OCI-LY3 (cell line): ENCODE measurements around the gene SLC6A9.

ENCODE experiments used
- H2AFZ ChIP-seq: fragments of 200-600, 300-600 bp; shearing (Covaris generic); 2 replicates; pipeline ENCODE4 v1.6.0; 2014; ENCODE audit warnings: antibody characterized with exemption, low read depth, low read length
- H3K27ac ChIP-seq: fragments of 200-600, 300-600 bp; sonication (generic); 2 replicates; pipeline ENCODE4 v1.5.1; 2014; ENCODE audit warnings: mild to moderate bottlenecking, low read length, moderate library complexity, mixed read lengths
- H3K27me3 ChIP-seq: fragments of 200-600, 300-600 bp; sonication (generic); 2 replicates; pipeline ENCODE4 v1.6.1; 2014; ENCODE audit warnings: low read depth, low read length, mixed read lengths
- H3K36me3 ChIP-seq: fragments of 200-600, 300-600 bp; sonication (generic); replicated peaks from 2 replicates; pipeline ENCODE3; 2014; ENCODE audit warnings: low read depth, low read length, mixed read lengths
- H3K4me1 ChIP-seq: fragments of 300-600, 200-600 bp; sonication (generic); 2 replicates; pipeline ENCODE4 v1.6.1; 2014; ENCODE audit warnings: low read length, mixed read lengths
- H3K4me2 ChIP-seq: fragments of 200-600, 300-600 bp; sonication (generic); 2 replicates; pipeline ENCODE4 v1.6.1; 2014; ENCODE audit warnings: low read length, mixed read lengths
- H3K4me3 ChIP-seq: fragments of 300-600, 200-600 bp; sonication (generic); 2 replicates; pipeline ENCODE4 v1.5.1; 2014; ENCODE audit warnings: antibody characterized with exemption, mild to moderate bottlenecking, low read length, moderate library complexity
- H3K79me2 ChIP-seq: fragments of 300-600, 200-600 bp; shearing (Covaris generic); 2 replicates; pipeline ENCODE4 v1.6.1; 2014; ENCODE audit warnings: mild to moderate bottlenecking, low read length, mixed read lengths
- H3K9ac ChIP-seq: fragments of 300-600, 200-600 bp; shearing (Covaris generic); 2 replicates; pipeline ENCODE4 v1.6.0; 2014; ENCODE audit warnings: mild to moderate bottlenecking, low read length, moderate library complexity
- H3K9me3 ChIP-seq: fragments of 200-600, 300-600 bp; shearing (Covaris generic); 2 replicates; pipeline ENCODE4 v1.6.1; 2014; ENCODE audit warnings: low read length, mixed read lengths; ENCODE audit not compliant: insufficient read depth
- H4K20me1 ChIP-seq: fragments of 200-600, 300-600 bp; sonication (generic); 2 replicates; pipeline ENCODE4 v1.6.1; 2016; ENCODE audit warnings: low read length, mixed read lengths; ENCODE audit not compliant: insufficient read depth
- EZH2phosphoT487 ChIP-seq: fragments of 200-600 bp; shearing (Covaris generic); IDR thresholded peaks from 2 replicates; pipeline ENCODE4 v1.6.1; 2018; ENCODE audit warnings: antibody characterized with exemption, mixed run types, low read depth
- TF ChIP-seq, protein P1 (sequence below): fragments of 200-600, 300-600 bp; sonication (generic); IDR thresholded peaks from 2 replicates; pipeline ENCODE4 v1.5.1; 2014; ENCODE audit warnings: antibody characterized with exemption, low read length, low read depth

SLC6A9 gene

DNA sequence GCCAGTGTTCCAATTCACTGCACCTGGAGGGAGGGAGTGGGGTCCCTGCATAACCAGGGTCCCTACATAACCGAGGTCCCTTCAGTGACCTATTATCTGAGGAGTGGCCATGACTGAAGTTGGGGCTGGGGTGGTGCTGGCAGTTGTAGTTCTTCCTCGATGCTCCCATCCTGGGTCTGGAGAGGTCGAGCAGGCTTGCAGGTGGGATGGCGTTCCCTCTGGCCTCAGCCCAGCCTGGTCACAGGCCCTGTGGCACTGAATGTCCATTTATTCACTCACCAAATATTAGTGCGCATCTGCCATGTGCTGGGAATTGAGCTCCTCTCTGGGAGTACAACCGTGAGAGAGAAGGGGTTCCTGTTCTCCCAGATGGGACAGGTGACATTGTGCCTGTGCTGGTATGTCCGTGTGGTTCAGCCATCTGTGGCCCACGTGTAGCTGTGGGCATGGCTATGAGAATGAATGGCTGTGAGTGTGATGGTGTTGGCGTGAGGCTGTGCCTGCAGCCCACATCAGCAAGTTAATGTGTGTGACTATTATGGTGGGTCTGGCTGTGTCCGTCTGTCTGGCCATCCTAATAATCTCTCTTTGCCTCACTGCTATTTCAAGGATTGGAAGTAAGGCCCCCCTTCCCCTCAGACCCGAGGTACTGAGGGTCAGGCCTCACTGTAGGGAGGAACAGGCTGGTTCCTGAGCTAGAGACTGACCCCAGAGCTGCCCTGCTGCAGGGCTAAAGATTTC lies 3.9 kb upstream of the SLC6A9 start:
- no peaks in the 10 kb centered on the region for H3K9me3 ChIP-seq
- H3K4me3 ChIP-seq: no peak overlapping the region
- H4K20me1 ChIP-seq: no peaks in the 10 kb centered on the region
- no peak overlapping the region for H3K27ac ChIP-seq
- H3K9ac ChIP-seq: no peak overlapping the region
- TF ChIP-seq, protein P1, sequence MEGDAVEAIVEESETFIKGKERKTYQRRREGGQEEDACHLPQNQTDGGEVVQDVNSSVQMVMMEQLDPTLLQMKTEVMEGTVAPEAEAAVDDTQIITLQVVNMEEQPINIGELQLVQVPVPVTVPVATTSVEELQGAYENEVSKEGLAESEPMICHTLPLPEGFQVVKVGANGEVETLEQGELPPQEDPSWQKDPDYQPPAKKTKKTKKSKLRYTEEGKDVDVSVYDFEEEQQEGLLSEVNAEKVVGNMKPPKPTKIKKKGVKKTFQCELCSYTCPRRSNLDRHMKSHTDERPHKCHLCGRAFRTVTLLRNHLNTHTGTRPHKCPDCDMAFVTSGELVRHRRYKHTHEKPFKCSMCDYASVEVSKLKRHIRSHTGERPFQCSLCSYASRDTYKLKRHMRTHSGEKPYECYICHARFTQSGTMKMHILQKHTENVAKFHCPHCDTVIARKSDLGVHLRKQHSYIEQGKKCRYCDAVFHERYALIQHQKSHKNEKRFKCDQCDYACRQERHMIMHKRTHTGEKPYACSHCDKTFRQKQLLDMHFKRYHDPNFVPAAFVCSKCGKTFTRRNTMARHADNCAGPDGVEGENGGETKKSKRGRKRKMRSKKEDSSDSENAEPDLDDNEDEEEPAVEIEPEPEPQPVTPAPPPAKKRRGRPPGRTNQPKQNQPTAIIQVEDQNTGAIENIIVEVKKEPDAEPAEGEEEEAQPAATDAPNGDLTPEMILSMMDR: no peak
- TF ChIP-seq EZH2phosphoT487: no peak
- H3K36me3 ChIP-seq: no peaks in the 10 kb centered on the region
- H2AFZ ChIP-seq: no peak overlapping the region
- H3K79me2 ChIP-seq: no peaks in the 10 kb centered on the region
- H3K4me1 ChIP-seq: peaks cover 15% of the 10 kb centered on the region
- no peak overlapping the region for H3K4me2 ChIP-seq
- no peaks in the 10 kb centered on the region for H3K27me3 ChIP-seq

DNA sequence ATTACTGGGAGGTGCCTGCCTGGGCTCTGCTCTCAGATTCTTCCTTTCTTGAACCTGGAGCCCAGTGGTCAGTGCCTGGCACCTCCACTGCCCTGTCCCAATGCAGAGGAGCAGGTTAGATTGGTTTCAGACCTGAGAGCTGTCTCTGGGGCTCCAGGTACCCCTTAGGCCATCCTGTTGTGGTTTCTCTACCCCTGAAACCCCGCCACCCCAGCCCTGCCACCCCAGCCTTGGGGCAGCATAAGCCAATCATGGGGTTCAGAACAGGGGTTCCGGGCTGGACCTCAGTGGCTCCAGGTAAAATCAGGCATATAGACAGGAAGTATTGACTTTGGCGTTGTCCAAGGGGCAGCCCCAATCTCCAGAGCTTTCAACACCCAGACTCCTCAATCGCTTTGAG lies 3.2 kb upstream of the SLC6A9 start:
- peaks cover 15% of the 10 kb centered on the region for H3K4me1 ChIP-seq
- no peaks in the 10 kb centered on the region for H3K36me3 ChIP-seq
- no peak overlapping the region for H3K27ac ChIP-seq
- no peak for TF ChIP-seq EZH2phosphoT487
- TF ChIP-seq, protein P1: no peak
- H3K4me2 ChIP-seq: no peak overlapping the region
- H3K9me3 ChIP-seq: no peaks in the 10 kb centered on the region
- H3K9ac ChIP-seq: no peak overlapping the region
- no peak overlapping the region for H3K4me3 ChIP-seq
- H2AFZ ChIP-seq: no peak overlapping the region
- no peaks in the 10 kb centered on the region for H3K27me3 ChIP-seq
- no peaks in the 10 kb centered on the region for H3K79me2 ChIP-seq
- no peaks in the 10 kb centered on the region for H4K20me1 ChIP-seq

DNA sequence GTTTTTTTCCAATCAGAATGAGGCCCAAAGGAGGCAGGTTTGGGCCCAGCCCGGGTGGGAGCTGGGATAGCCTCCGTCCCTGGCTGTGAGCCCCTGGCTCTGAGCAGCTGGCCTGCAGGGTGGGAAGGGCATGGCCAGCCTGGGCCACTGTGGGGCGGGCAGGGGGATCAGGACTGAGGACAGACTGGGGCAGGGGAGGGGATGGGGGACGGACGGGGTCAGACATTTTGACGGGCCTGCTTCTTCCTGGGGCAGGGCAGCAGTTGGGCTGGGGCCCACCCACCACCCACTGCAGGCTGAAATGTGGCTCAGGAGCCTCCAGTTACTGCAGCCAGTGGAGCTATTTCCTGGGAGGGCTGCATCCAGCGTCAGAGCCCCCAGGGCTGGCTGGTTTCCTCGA lies 2.5 kb upstream of the SLC6A9 start:
- Histone ChIP-seq H3K4me2 (no peak overlapping the region), H3K27ac (no peak overlapping the region), H4K20me1 (no peaks in the 10 kb centered on the region), H2AFZ (no peak overlapping the region), H3K4me3 (no peak overlapping the region), H3K79me2 (no peaks in the 10 kb centered on the region), H3K36me3 (no peaks in the 10 kb centered on the region), H3K9ac (no peak overlapping the region), H3K4me1 (peaks cover 18% of the 10 kb centered on the region), H3K27me3 (no peaks in the 10 kb centered on the region), H3K9me3 (no peaks in the 10 kb centered on the region)
- TF ChIP-seq EZH2phosphoT487: no peak
- TF ChIP-seq, protein P1: no peak

DNA sequence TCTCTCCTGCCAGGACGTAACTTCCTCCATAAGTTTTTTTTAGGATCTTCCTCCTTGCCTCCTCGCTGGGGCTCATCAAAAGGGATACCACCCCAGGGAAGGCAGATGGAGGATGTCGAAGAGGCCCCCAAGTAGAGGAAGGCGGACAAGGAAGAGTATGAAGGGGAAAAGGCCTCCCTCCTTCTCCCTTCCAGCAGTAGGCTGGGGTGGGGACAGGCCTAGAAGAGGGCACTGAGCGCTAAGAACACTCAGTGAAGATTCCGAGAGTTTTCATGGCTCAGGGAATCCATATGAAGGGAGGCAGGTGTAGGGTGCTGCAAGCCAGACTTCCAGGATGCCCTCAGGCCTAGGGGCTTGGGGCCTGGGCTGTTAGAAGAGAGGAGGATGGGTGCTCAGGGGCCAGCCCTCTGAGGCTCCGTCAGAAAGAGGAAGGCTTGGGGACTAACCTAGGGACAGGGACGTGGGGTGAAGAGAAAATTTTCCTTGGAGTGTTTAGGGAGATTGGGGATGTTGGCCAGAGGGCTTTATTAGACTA lies 1.8 kb upstream of the SLC6A9 start:
- peaks cover 18% of the 10 kb centered on the region for H3K4me1 ChIP-seq
- no peak overlapping the region for H3K9ac ChIP-seq
- no peak overlapping the region for H2AFZ ChIP-seq
- H3K27me3 ChIP-seq: no peaks in the 10 kb centered on the region
- H3K27ac ChIP-seq: no peak overlapping the region
- no peak overlapping the region for H3K4me3 ChIP-seq
- H3K79me2 ChIP-seq: no peaks in the 10 kb centered on the region
- no peaks in the 10 kb centered on the region for H3K36me3 ChIP-seq
- no peaks in the 10 kb centered on the region for H3K9me3 ChIP-seq
- no peak for TF ChIP-seq EZH2phosphoT487
- TF ChIP-seq, protein P1: no peak
- H4K20me1 ChIP-seq: no peaks in the 10 kb centered on the region
- no peak overlapping the region for H3K4me2 ChIP-seq
